GM12801 (cell line): ENCODE measurements around the gene UNC13B.

Source experiments
- TF ChIP-seq, protein P1 (sequence below): IDR thresholded peaks from one replicate; pipeline ENCODE4 v1.5.1; 2011; ENCODE audit warnings: control low read depth; ENCODE audit not compliant: insufficient read length; ENCODE audit errors: extremely low read depth

Gene UNC13B

DNA sequence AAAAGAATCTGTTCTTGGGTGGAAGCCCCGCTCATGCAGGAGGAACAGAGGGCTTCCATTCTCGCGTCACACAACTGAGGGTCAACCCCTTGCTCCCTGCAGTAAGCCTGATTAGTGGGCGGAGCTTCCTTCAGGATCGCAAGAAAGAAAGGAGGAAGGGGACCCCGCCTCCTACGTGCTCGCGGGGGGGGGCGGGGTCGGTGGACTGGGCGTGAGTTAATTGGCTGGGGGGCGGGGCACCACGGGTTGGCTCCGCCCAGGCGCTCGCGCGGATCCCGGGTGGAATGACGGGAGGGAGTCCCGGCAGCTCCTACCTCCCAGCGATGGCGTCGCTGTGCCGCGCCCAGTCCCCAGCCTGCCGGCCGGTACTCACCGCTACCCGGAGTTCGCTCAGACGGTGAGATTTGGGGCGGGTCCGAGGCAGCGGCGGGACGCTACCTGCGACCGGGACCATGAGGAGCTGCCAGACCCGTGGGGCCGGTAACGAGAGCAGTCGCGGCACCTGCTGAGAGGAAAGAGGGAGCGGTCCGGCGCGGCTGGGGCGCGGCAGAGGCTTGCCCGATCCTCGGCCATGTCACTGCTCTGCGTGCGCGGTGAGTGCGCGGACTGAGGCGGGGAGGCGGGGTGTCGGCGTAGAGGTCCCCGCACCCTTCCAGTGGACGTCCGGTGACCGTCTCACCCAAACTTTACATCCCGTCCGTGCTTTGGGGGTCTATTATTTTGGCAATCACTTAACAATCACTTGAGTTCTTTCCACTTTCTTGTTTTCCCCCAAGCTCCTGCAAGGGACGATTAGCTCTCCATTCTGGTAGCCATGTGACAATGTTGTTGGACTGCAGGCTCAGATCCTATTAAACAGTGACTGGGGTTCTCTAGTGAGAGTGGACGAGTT, at the start of gene UNC13B:
Gene UNC13B, plus strand, starts transcription at position 297 of the 892 bp plus-strand sequence. Its CDS starts 275 bp downstream, at position 572.
- TF ChIP-seq, protein P1, sequence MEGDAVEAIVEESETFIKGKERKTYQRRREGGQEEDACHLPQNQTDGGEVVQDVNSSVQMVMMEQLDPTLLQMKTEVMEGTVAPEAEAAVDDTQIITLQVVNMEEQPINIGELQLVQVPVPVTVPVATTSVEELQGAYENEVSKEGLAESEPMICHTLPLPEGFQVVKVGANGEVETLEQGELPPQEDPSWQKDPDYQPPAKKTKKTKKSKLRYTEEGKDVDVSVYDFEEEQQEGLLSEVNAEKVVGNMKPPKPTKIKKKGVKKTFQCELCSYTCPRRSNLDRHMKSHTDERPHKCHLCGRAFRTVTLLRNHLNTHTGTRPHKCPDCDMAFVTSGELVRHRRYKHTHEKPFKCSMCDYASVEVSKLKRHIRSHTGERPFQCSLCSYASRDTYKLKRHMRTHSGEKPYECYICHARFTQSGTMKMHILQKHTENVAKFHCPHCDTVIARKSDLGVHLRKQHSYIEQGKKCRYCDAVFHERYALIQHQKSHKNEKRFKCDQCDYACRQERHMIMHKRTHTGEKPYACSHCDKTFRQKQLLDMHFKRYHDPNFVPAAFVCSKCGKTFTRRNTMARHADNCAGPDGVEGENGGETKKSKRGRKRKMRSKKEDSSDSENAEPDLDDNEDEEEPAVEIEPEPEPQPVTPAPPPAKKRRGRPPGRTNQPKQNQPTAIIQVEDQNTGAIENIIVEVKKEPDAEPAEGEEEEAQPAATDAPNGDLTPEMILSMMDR = no peak

DNA sequence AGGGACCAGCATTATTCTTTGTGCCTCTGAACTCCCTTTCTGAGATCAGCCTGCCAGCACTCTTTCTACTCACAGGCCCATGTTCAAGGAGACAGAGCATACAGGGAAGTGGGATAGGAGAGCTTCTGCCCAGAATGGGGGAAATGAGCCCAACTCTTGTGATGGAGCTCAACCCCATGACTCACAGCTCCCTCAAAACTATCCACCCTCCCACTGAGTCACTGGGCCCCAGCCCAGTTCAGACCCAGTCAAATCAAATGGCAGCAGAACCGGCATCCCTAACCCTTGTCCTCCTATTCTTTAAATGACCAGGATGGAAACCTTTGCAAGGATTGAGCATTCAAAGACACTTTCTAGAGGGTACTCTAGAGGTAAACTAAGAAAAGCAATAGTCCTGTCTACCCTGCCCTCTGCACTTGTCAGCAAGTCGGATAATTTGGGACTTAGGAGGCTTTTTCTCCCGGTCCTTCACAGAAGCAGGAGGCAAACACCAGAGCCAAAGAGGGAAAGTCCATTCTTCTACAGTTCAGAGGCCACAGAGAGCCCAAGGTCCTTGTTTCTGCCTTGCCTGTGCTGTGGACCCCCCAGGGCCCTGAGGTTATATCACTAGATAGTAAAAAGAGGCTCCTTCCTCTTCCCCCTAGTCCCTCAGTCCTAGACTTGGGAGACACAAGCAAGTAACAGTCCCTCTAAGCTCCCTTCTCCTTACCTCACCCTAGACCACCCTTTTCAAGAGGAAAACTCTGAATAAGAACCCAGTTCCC, 49.4 kb upstream of the UNC13B start:
- TF ChIP-seq, protein P1 = no peak

DNA sequence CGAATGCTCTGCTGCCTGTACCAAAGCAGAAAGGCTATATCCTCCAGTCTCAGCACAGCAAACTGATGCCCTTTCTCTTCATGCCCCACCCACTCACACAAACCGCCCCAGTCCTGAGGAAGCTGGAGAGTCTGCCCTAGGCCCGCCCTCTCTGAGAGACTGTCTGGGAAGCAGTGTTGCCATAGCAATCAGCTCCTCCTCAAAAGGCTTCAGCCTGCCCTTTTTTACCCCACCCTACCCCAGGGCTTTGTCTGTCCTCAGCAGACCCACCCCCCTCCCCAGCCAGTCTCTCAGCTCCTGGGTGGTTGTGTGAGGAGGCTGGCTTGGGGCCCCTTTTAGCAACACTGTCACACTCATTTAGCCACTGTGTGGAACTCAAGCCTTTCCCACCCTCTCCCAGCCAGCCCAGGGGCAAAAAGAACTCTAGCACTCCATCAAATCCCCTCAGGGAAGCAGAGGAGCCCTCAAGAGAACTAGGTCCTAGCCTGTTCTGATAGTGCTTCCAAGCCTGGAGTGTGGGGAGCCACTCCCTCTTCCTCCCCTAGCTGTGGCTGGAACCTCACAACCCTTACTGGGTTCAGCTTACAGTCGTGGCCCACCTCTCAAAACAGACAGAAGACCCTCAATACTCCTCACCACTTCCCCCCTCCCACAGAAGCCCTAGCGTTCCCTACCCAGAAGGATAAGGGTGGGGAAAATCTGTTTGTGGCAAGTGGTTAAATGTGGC, 47.5 kb upstream of the UNC13B start:
- TF ChIP-seq, protein P1 = no peak

DNA sequence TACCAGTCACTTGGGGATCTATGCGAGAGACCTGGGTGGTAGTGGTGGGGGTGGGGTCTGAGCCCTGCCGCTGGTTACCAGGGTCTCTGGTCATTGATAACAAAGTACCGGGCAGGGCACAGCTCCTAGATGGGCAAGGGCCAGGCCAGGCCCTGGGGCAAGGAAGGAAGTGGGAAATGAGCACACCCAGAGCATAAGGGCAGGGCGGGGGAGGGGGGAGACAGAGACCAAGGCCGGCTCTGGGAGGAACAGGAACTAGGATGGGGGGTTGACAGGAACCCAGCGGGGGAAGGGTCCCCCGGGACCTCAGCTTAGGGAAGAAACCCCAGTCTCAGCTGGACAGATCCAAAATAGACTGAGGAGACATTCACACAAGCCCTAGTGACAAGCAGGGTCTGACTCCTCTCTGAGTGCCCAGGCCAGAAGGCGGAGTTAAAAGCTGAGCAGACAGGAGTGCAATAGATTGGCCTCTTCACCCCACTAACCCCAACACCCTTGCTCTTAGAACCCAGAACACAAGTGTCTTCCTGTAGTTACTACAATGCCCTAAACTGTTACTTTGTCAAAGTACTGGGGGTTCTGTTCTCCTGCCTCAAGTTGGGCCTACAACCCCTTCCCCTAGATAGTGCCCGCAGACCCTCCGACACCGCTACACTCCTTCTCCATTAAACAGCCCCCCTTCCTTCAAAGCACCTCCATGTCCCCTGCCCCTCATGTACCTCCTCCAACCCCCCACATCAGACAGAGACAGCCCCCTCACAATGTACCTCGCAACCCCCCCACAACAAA, 46.8 kb upstream of the UNC13B start:
- TF ChIP-seq, protein P1 = no peak

DNA sequence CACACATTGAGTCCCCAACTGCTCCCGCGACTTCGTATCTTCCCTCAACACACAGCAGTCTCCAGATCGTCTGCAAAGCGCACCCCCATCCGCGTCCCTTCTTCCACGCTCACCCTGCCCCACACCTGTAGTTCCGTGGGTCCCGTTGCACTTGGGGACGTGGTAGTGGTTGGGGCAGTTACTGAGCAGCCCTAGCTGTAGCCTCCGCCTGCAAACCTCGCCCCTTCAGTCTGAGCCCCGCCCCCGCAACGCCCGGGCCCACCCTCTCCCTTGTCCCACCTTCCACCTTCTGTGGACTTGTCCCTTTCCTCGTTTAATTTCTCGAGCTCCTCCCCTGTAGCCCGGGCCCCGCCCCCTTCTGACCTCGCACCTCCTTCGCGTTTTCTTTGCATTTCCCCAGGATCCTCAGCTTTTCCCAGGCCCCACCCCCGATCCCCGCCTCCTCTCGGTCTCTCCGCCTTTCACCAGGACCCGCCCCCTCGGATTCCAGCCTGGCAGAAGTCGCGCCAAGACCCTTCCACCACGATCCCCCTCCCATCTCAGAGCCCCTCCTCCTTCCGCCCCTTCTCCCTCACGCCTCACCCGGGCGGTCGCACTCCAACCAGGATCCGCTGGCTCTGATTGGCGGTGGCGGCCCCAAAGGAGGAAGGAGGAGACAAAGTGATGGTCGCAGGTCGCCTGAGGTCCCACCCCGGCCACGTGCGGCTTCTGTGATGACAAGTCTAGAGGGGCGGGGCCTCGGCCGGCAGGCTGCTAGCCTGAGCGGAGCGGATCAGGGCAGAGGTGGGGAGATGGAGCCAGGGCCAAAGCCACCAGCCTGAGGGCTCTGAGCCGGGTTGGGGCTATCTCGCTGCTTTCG, 45.9 kb upstream of the UNC13B start, which contains the start of gene ATOSB:
Gene ATOSB, minus strand, starts transcription at position 183 of the 859 bp plus-strand sequence. CDS start 7,588 bp downstream, outside the sequence.
- TF ChIP-seq, protein P1 = no peak

DNA sequence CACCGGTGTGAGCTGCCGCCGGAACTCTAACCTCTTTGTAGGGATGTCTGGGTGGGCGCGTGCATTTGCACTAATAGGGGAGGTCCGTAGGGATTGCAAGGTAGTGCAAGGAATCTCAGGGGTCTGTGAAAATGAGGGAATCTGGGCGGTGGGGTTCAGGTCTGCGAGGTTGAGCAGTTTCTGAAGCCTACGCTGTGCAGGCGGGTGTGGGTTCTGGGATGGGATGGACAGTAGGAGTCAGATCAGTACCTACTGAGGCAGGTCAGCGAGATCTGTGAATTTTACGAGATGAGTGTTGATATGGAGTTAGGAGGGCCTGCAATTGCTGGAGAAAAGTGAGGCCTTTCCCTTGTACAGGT, 45.3 kb upstream of the UNC13B start:
- TF ChIP-seq, protein P1 = no peak
